ENCODE data around the gene ZNF618. TPM values are rescaled to one million over a fixed set of nuclear protein-coding genes. Genes with fewer than 3 reads are reported as not detected.

ZNF618 gene
- total RNA-seq, 1 donor from 2014 or later: 3.8 TPM

DNA sequence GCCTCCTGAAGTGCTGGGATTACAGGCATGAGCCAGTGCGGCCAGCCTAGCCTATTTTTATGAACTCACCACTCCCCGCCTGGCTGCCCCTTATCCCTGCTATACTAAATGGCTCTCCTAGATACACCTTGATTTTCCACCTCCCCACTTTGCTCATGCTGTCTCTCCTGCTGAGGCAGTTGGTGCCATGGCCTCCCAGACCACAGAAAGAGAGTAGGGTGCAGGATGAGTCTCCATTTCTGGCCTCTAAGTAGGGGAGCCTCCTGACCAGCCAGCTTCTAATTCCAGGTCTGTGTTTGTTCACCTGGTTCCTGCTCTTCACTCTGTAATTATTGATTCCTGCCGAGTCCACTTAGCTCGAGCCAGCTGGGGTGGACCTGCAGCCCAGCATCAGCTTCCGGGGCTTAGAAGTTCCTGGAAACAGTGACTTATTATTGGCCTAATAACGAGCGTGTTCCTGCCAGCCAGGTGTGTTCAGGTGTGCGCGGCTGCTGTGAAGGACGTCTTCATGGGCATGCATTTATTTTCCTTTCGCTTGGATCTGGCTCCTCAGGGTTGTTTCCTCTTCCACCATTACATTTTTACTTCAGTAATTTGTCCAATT lies 34.0 kb downstream of the ZNF618 start:
- no peak for DNase-seq (ENCODE audit: low read depth)

- peak; percentile 20 for DNase-seq (ENCODE audit: low read depth)
Measured at GRCh38 chr9:113911850-113912557, 35.9 kb downstream of the ZNF618 start.

- DNase-seq (ENCODE audit: low read depth): peak; percentile 49
Measured at GRCh38 chr9:113912816-113913215, 36.7 kb downstream of the ZNF618 start.

DNA sequence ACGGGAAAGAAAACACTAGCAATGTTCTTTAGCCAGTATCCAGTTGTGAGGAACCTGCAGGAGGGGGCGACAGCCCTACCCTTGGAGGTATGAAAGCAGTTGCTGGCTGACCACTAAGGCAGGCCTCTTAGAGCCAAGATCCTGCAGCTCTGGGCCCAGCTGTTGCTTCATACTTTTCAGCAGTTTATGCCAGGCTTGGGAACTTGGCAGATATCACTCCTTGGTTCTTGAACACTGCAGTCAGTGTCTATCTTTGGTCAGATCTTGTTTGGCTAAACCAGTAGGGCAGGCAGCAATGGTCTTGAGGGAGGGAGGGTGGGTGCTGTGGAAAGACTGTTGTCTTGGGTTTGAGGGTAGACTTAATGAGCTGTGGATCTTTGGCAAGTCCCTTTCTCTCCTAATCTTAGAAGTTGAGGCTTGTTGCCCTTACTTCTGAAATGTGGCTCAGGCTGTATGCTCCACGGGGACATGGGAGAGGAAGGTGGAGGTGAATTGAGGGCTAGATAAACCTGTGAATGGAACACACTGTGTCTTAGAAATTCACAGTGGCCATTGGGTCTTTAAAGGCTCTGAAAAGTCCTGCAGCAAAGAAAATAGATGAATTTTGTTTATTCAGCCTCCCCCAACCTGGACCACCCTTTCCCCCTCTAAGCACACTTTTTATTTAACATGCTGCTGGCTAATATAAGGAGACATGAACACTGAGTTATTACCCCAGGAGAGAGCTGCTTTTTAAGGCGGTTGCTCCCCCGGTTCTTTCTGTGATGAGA lies 37.5 kb downstream of the ZNF618 start:
- DNase-seq (ENCODE audit: low read depth): peak; percentile 95

DNA sequence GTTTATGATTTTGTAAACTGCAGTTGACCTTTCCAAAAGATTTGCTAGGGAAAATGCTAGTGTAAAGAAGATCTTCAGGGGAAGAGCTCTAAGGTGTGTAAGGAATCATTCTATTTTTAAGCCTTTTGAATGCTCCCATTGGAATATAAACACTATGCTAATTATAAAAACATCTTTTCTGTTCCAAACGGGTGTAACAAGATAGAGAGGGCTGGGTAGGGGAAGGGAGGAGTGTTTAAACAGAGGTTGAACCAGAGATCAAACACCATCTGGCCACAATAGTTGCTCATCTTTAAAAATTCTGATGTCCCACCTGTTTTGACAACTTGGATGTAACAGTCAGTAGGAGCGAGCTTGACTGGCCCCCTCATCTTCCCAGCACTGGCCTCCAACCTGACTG lies 38.4 kb downstream of the ZNF618 start:
- no peak for DNase-seq (ENCODE audit: low read depth)

DNA sequence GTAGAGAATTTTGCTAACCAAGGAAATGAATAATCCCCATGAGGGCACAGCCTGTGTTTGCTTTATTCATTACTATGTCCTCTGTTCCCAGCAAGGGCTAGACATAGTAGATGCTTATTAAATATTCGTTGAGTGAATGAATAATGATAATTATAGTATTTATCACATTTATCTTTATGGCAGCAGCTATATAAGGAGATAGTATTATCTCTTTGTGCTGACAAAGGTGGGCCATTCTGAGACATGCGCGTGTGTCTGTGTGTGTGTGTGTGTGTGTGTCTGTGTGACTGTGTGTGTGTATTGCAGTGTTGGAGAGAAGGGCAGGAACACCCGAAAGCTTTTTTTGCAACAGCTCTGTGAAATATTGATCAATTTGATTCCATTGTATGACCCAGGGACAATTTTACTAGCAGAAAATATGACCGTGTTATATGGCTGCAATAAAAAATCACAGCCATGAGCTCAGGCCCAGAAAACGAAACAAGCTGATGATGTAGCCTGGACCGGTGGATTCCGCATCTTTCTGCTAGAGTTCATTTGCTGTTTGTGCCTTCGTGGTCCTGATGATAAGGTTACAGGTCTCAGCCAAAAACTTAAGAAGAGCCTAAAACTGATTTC lies 39.8 kb downstream of the ZNF618 start:
- no peak for DNase-seq (ENCODE audit: low read depth)

- DNase-seq (ENCODE audit: low read depth): no peak
Measured at GRCh38 chr9:113916931-113917330, 40.8 kb downstream of the ZNF618 start.

- DNase-seq (ENCODE audit: low read depth): no peak
Measured at GRCh38 chr9:113918697-113919350, 42.7 kb downstream of the ZNF618 start.

DNA sequence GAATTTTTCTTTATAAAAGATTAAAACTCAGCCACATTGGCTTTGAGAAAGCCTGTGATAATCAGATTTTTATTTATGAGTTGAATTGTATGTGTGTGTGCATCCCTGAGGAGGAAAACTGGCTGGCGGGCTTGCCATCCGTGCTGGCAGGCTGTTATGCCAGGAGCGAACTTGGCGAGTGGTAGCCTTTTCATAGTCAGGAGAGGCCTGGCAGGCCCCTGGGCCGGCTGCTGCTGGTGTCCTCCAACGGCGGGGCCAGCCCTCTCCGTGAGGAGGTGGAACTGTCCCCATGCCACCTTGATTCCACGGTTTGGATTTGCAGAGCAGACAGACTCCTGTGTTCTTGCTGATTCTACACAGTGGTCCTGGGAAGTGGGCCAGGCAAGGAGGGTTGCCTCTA lies 43.3 kb downstream of the ZNF618 start:
- DNase-seq (ENCODE audit: low read depth): no peak

DNA sequence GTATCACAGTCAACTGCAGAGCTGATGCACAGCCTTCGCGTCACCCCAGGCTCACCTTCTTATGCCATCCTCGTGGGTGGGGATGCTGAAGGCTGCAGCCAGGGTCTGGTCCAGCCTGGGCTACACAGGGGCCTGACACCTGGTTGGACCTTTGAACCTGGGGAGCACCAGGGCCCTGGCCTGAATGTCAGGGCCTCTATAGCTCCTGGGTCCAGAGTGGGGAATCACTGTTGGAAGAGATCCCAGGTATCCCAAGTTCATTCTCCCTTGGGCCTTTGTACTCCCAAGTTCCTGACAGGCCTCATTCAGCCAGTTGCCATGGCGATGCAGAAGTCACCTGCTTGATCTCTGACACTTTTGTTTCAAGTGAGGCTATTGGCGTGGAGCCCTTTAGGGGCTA lies 43.8 kb downstream of the ZNF618 start:
- no peak for DNase-seq (ENCODE audit: low read depth)

DNA sequence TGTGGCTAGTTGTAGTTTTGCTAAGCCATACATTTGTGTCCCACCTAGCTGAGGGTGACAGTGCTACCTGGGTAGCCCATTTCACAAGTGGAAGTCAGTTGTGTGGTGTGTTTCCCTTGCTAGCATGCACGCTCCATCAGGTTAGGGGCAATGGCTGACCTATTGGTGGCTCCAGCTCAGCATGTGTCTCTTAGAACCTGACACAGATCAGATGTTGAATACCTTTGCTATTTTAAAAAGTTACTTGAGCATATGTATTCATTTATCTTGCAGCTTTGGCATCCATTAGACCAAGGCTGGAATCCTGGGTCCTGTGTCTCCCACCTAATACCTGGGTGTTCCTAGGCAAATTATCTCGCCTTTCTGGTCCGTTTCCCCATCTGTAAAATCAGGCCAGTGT lies 44.8 kb downstream of the ZNF618 start:
- DNase-seq (ENCODE audit: low read depth): no peak

- peak; percentile 24 for DNase-seq (ENCODE audit: low read depth)
Measured at GRCh38 chr9:113921396-113921925, 45.4 kb downstream of the ZNF618 start.

- DNase-seq (ENCODE audit: low read depth): no peak
Measured at GRCh38 chr9:113922160-113922559, 46.1 kb downstream of the ZNF618 start.

DNA sequence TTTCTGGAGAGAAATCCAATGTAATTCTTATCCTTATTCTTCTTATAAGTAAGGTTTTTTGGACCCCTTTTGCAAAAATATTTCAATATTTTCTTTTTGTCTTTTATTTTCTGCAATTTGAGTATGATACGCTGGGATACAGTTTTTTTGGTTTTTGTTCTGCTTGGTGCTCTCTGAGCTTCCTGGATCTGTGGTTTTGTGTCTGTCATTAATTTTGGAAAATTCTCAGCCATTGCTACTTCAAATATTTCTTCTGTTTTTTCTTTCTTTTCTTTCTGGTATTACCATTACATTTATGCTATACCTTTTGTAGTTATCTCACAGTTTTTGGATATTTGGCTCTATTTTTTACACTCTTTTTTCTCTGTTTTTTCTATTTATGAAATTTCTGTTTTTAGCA lies 50.1 kb downstream of the ZNF618 start:
- DNase-seq (ENCODE audit: low read depth): no peak

DNA sequence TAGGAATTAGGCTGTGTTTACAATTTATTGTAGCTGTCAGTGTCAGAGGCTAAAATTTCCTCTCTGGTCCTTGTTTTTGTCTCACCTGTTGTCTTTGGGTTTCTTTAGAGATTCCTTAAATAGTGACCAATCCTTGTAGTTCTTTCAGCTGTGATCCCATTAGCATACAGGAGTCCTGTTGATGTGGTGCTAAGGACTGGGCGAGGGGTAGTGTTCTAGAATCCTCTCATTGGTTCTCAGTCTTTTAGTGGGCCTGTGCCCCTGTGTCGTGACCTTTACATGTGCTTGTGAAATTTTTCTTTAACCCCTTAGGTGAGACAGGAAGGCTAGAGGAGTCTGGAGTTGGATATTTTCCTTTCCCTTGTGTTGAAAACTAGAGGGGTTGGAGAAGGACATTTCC lies 51.2 kb downstream of the ZNF618 start:
- no peak for DNase-seq (ENCODE audit: low read depth)

GRCh38 chr9:113928269-113928668 lies 52.2 kb downstream of the ZNF618 start:
- no peak for DNase-seq (ENCODE audit: low read depth)

- no peak for DNase-seq (ENCODE audit: low read depth)
Measured at GRCh38 chr9:113929634-113930389, 53.7 kb downstream of the ZNF618 start.

DNA sequence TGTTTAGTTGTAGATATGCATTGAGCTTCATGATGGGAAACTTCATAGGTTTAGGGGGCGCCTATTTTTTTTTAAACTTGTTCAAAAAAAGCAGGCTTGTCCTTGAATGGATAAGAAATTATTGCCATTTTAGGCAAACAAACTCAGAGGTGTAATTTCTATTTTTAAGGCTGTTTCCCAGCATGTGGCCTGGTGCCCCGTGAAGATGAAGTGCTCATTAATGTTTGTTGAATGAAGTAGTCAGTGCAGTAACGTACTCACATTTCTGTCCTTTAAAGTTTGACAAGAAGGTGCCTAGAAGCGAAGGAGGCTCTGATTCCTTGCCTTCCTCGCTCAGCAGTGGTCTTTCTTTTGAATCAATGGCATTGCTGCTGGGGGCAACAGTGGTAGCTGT lies 54.3 kb downstream of the ZNF618 start:
- no peak for DNase-seq (ENCODE audit: low read depth)

DNA sequence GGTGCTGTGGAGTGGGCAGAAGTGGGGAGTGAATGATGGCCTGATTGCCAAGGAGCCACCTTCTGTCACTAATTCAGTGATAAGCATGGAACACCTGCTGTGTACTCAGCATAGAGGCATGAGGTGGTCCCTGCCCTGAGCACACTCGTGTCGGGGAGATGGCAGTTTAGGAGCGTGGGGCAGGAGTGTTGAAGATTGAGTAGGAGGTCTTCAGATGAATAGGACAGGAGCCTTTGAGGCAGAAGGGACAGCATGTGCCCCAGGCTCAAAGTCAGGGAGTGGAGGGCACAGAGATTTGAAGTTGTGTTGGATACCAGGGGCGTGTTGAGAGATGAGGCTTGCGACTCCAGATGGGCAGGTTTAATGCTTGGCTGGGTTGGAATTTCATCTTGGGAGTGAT lies 55.0 kb downstream of the ZNF618 start:
- DNase-seq (ENCODE audit: low read depth): no peak

DNA sequence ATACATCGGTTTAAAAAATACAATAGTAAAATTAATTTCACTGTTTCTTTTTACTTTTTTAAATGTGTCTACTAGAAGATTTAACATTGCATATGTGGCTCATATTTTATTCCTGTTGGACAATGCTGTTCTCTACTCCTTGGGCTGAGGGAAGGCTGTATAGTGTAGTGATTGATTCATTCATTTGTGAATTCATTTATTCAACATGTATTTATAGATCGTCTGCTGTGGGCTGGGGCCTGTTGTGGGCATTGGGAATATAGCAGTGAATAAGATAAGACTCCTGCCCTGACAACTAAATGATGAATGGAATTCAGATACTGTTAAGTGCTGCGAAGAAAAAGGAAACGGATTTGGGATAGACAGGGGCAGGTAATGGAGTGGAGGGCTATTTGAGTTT lies 55.7 kb downstream of the ZNF618 start:
- no peak for DNase-seq (ENCODE audit: low read depth)

Measured in myocyte (in vitro differentiated cells).